SJSA1 (cell line): Measurements from ENCODE around the gene GABBR2. TPM values are rescaled to one million over a fixed set of nuclear protein-coding genes. Genes with fewer than 3 reads are reported as not detected.

Source experiments
- DNase-seq, 2 experiments: peaks; one replicate each; pipeline ENCODE4 v3.0.0-alpha.2; 2015 to 2020; ENCODE audit warnings: low spot score in 2 of 2, low read depth in 1 of 2
- H3K27ac ChIP-seq: fragments of 250-450 bp; sonication (Bioruptor Pico); 2 replicates; pipeline ENCODE4 v1.5.1; 2020; ENCODE audit warnings: mild to moderate bottlenecking, moderate library complexity
- H3K27me3 ChIP-seq: fragments of 250-450 bp; sonication (Bioruptor Pico); replicated peaks from 2 replicates; pipeline ENCODE4 v1.5.1; 2020; ENCODE audit warnings: mild to moderate bottlenecking, moderate library complexity
- H3K36me3 ChIP-seq: fragments of 250-450 bp; sonication (Bioruptor Pico); 2 replicates; pipeline ENCODE4 v1.5.1; 2020; ENCODE audit warnings: mild to moderate bottlenecking
- H3K4me1 ChIP-seq: fragments of 250-450 bp; sonication (Bioruptor Pico); replicated peaks from 2 replicates; pipeline ENCODE4 v1.6.1; 2021; ENCODE audit warnings: mild to moderate bottlenecking
- H3K4me3 ChIP-seq: fragments of 250-450 bp; sonication (Bioruptor Pico); 2 replicates; pipeline ENCODE4 v1.5.1; 2020; ENCODE audit warnings: mild to moderate bottlenecking
- H3K9me3 ChIP-seq: fragments of 250-450 bp; sonication (Bioruptor Pico); replicated peaks from 2 replicates; pipeline ENCODE4 v1.5.1; 2020; ENCODE audit warnings: mild to moderate bottlenecking
- total RNA-seq: library from RNA; depleted of rRNA; stranded (reverse); fragments of >200 nt; shearing (Covaris generic); gene quantifications from 2 replicates; pipeline ENCODE4 v1.2.3, GENCODE V29; 2014

The GABBR2 gene
- total RNA-seq, 1 experiment from 2014 or later, result not detected

GRCh38 chr9:98328141-98328540 is 380.6 kb downstream of the GABBR2 start:
- H3K4me3 ChIP-seq, result no peak overlapping the region
- H3K4me1 ChIP-seq, result peaks cover 36% of the 10 kb centered on the region
- no peaks in the 10 kb centered on the region for H3K27me3 ChIP-seq
- H3K36me3 ChIP-seq, result no peaks in the 10 kb centered on the region
- DNase-seq, result no peak
- no peak overlapping the region for H3K27ac ChIP-seq
- H3K9me3 ChIP-seq, result no peaks in the 10 kb centered on the region

- no peak for DNase-seq
- no peak overlapping the region for H3K27ac ChIP-seq
- no peak overlapping the region for H3K4me3 ChIP-seq
- H3K27me3 ChIP-seq, result no peaks in the 10 kb centered on the region
- peaks cover 36% of the 10 kb centered on the region for H3K4me1 ChIP-seq
- H3K36me3 ChIP-seq, result no peaks in the 10 kb centered on the region
- no peaks in the 10 kb centered on the region for H3K9me3 ChIP-seq
Measured at GRCh38 chr9:98327249-98327561, 381.5 kb downstream of the GABBR2 start.

GRCh38 chr9:98326459-98327248 is 382.1 kb downstream of the GABBR2 start:
- no peak overlapping the region for H3K4me3 ChIP-seq
- DNase-seq, result no peak
- no peaks in the 10 kb centered on the region for H3K9me3 ChIP-seq
- H3K27ac ChIP-seq, result no peak overlapping the region
- no peaks in the 10 kb centered on the region for H3K27me3 ChIP-seq
- no peaks in the 10 kb centered on the region for H3K36me3 ChIP-seq
- H3K4me1 ChIP-seq, result peaks cover 36% of the 10 kb centered on the region

GRCh38 chr9:98324801-98325200 is 383.9 kb downstream of the GABBR2 start:
- Histone ChIP-seq H3K4me1 (peaks cover 25% of the 10 kb centered on the region), H3K4me3 (no peak overlapping the region), H3K27ac (0 out of 2 replicates have a peak overlapping the region, but pooled peaks have one; percentile 24), H3K27me3 (no peaks in the 10 kb centered on the region), H3K36me3 (no peaks in the 10 kb centered on the region), H3K9me3 (no peaks in the 10 kb centered on the region)
- DNase-seq, result no peak

GRCh38 chr9:98323831-98324135 is 385.0 kb downstream of the GABBR2 start:
- peaks cover 18% of the 10 kb centered on the region for H3K4me1 ChIP-seq
- no peak for DNase-seq
- H3K27ac ChIP-seq, result no peak overlapping the region
- no peak overlapping the region for H3K4me3 ChIP-seq
- no peaks in the 10 kb centered on the region for H3K9me3 ChIP-seq
- no peaks in the 10 kb centered on the region for H3K27me3 ChIP-seq
- H3K36me3 ChIP-seq, result no peaks in the 10 kb centered on the region

- H3K4me1 ChIP-seq, result peaks cover 18% of the 10 kb centered on the region
- H3K9me3 ChIP-seq, result no peaks in the 10 kb centered on the region
- no peaks in the 10 kb centered on the region for H3K27me3 ChIP-seq
- no peaks in the 10 kb centered on the region for H3K36me3 ChIP-seq
- H3K4me3 ChIP-seq, result no peak overlapping the region
- no peak overlapping the region for H3K27ac ChIP-seq
- DNase-seq, result no peak
Measured at GRCh38 chr9:98323051-98323830, 385.5 kb downstream of the GABBR2 start.

GRCh38 chr9:98321269-98321668 is 387.5 kb downstream of the GABBR2 start:
- Histone ChIP-seq H3K27me3 (no peaks in the 10 kb centered on the region), H3K4me1 (peaks cover 18% of the 10 kb centered on the region), H3K27ac (no peak overlapping the region), H3K36me3 (no peaks in the 10 kb centered on the region), H3K9me3 (no peaks in the 10 kb centered on the region), H3K4me3 (no peak overlapping the region)
- DNase-seq, result no peak

GRCh38 chr9:98318834-98319478 is 389.8 kb downstream of the GABBR2 start:
- Histone ChIP-seq H3K9me3 (no peaks in the 10 kb centered on the region), H3K27ac (no peak overlapping the region), H3K4me3 (no peak overlapping the region), H3K36me3 (no peaks in the 10 kb centered on the region), H3K4me1 (peaks cover 8% of the 10 kb centered on the region), H3K27me3 (no peaks in the 10 kb centered on the region)
- no peak for DNase-seq

- Histone ChIP-seq H3K36me3 (no peaks in the 10 kb centered on the region), H3K4me1 (peaks cover 1% of the 10 kb centered on the region; the same call in 1 of the 2 replicates), H3K4me3 (no peak overlapping the region), H3K27ac (no peak overlapping the region), H3K27me3 (no peaks in the 10 kb centered on the region), H3K9me3 (no peaks in the 10 kb centered on the region)
- no peak for DNase-seq
Measured at GRCh38 chr9:98318041-98318790, 390.5 kb downstream of the GABBR2 start.

- DNase-seq, result no peak
- H3K4me3 ChIP-seq, result no peak overlapping the region
- no peaks in the 10 kb centered on the region for H3K9me3 ChIP-seq
- H3K27me3 ChIP-seq, result no peaks in the 10 kb centered on the region
- H3K27ac ChIP-seq, result no peak overlapping the region
- no peaks in the 10 kb centered on the region for H3K36me3 ChIP-seq
- no peaks in the 10 kb centered on the region for H3K4me1 ChIP-seq
Measured at GRCh38 chr9:98317134-98317857, 391.4 kb downstream of the GABBR2 start.

GRCh38 chr9:98316445-98317133 is 392.1 kb downstream of the GABBR2 start:
- Histone ChIP-seq H3K4me3 (no peak overlapping the region), H3K36me3 (no peaks in the 10 kb centered on the region), H3K4me1 (no peaks in the 10 kb centered on the region), H3K27me3 (no peaks in the 10 kb centered on the region), H3K27ac (no peak overlapping the region), H3K9me3 (no peaks in the 10 kb centered on the region)
- DNase-seq, result no peak

- Histone ChIP-seq H3K27ac (no peak overlapping the region), H3K36me3 (no peaks in the 10 kb centered on the region), H3K9me3 (no peaks in the 10 kb centered on the region), H3K27me3 (no peaks in the 10 kb centered on the region), H3K4me1 (no peaks in the 10 kb centered on the region), H3K4me3 (no peak overlapping the region)
- DNase-seq, result peak; percentile 60 to 82
Measured at GRCh38 chr9:98315551-98316060, 393.1 kb downstream of the GABBR2 start.
